ENCODE data around the gene ZFYVE21. TPM values are rescaled to one million over a fixed set of nuclear protein-coding genes. Genes with fewer than 3 reads are reported as not detected.

Gene ZFYVE21
- total RNA-seq, 1 donor from 2014 or later, result 61.3 TPM

- H3K4me3 ChIP-seq, result no peak overlapping the region
- no peak for DNase-seq
- intact Hi-C loops (cut with DNase I), result no loop called here
- H3K36me3 ChIP-seq, result no peaks in the 10 kb centered on the region
- TF ChIP-seq, protein P1, sequence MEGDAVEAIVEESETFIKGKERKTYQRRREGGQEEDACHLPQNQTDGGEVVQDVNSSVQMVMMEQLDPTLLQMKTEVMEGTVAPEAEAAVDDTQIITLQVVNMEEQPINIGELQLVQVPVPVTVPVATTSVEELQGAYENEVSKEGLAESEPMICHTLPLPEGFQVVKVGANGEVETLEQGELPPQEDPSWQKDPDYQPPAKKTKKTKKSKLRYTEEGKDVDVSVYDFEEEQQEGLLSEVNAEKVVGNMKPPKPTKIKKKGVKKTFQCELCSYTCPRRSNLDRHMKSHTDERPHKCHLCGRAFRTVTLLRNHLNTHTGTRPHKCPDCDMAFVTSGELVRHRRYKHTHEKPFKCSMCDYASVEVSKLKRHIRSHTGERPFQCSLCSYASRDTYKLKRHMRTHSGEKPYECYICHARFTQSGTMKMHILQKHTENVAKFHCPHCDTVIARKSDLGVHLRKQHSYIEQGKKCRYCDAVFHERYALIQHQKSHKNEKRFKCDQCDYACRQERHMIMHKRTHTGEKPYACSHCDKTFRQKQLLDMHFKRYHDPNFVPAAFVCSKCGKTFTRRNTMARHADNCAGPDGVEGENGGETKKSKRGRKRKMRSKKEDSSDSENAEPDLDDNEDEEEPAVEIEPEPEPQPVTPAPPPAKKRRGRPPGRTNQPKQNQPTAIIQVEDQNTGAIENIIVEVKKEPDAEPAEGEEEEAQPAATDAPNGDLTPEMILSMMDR (IDR thresholded peaks at IDR 0.05), result no peak
- no peaks in the 10 kb centered on the region for H3K27me3 ChIP-seq
- no peaks in the 10 kb centered on the region for H3K9me3 ChIP-seq
- peaks cover 30% of the 10 kb centered on the region for H3K4me1 ChIP-seq
- ATAC-seq, result no peak
- H3K27ac ChIP-seq, result no peak overlapping the region
Observed at GRCh38 chr14:103709814-103710213, 5.8 kb upstream of the ZFYVE21 start.

DNA sequence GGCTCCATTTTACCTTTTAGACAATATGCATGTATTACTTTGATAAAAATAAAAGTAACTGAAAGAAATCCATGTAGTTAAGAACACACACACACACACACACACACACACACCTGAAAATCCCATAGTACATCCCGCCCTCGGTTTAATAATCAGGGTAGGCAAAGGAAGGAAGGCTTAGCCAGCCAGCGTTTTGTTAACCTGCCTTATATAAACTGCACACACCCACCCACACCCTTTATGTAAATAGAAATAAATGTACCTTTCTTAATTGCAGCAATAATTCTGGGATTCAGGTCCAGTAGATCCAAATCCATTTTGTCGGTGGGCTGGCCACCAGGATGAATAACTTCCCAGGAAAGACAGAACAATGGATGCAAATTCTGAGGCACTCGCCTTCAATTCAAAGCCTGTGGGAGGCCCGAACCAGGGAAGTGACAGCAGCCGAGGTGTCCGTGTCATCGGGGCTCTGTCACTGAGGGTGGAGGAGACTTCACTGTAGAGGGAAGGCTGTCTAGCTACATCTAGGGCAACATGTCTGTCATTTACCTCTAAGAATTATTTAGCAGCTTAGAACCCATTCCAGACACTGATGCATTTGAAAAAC lies 4.7 kb upstream of the ZFYVE21 start:
- H3K4me1 ChIP-seq, result peaks cover 22% of the 10 kb centered on the region
- H3K36me3 ChIP-seq, result no peaks in the 10 kb centered on the region
- TF ChIP-seq, protein P1 (IDR thresholded peaks at IDR 0.05), result no peak
- DNase-seq (no peak), ATAC-seq (no peak)
- H3K27ac ChIP-seq, result peak overlapping the region; percentile 71
- intact Hi-C loops (cut with DNase I), result no loop called here
- H3K4me3 ChIP-seq, result no peak overlapping the region
- H3K9me3 ChIP-seq, result no peaks in the 10 kb centered on the region
- H3K27me3 ChIP-seq, result no peaks in the 10 kb centered on the region

DNA sequence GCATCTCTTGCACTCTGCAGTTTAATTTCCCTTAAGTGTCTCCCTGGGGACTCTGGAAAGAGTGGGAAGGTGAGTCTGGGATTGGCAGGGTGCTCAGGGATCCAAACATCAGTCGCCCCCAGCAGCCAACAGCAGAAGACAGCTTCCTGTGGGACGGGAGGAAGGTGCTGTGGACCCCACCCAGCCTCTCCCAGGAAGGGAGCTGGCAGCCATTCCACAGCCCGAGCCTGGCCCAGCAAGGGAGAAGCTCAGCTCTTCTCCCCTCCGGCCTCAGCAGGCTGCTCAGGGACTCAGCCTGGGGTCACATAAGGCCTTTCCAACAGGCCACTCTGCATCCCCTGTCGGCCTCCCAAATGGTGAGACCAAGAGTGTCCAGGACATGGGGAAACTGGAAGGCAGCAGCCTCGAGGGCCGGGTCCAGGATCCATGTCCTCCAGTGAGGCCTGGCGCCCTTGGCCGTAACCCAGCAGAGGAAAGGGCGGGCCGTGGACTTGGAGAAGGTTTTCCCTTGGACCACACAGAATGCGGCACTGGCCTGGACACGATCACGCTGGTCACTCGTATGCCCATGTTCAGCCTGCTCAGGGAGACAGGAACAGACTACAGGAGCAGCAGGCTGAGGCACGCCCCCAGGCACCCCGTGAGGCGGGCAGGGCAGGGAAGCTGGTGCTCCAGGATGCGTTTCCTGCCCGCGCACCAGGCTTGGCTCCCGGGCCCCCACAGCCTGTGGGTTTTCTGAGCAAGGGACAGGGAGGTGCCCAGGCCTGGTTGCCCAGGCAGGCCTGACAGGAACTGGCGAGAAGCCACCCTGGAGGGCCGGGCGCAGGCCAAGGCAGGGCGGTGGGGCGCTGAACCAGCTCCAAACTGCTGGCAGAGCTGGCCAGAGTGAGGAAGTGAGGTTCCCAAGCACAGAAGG lies 3.8 kb upstream of the ZFYVE21 start:
- ATAC-seq (peak; percentile 1), DNase-seq (peak; percentile 79)
- Histone ChIP-seq H3K4me3 (no peak overlapping the region), H3K27ac (peak overlapping the region; percentile 71), H3K9me3 (no peaks in the 10 kb centered on the region), H3K4me1 (peaks cover 24% of the 10 kb centered on the region), H3K27me3 (no peaks in the 10 kb centered on the region), H3K36me3 (no peaks in the 10 kb centered on the region)
- intact Hi-C loops (cut with DNase I), result no loop called here
- TF ChIP-seq, protein P1 (IDR thresholded peaks at IDR 0.05), result no peak

DNA sequence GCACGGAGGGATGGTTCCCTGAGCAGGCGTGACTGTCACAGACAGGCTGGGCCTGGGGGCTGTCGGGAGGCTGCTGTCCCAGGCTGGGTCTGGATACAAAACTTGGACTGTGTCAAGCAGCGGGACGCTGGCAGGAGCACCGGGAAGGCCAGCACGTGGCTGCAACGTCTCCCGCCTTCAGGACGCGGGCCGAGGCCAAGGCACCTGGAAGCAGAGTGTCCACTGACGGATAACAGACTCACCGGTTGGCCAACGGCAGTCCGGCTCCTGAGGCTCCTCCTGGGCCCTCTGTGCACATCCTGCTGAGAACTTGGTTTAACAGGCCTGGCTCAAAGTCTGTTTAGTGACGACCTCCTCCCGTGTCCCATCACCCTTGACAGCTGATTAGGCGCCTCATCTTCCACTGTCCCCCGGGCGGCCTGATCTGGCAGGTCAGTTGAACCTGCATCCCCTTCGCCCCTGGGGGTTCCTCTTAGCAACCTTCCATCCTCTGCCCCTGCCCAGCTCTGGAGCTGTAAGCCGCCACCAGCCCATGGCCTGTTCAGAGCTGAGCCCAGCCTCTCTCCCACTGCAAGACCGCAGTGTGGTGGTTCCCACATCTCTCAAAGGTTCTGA lies 2.9 kb upstream of the ZFYVE21 start:
- peaks cover 32% of the 10 kb centered on the region for H3K4me1 ChIP-seq
- H3K4me3 ChIP-seq, result no peak overlapping the region
- no peaks in the 10 kb centered on the region for H3K9me3 ChIP-seq
- TF ChIP-seq, protein P1 (IDR thresholded peaks at IDR 0.05), result no peak
- no peak for ATAC-seq
- intact Hi-C loops (cut with DNase I), result no loop called here
- no peaks in the 10 kb centered on the region for H3K36me3 ChIP-seq
- no peaks in the 10 kb centered on the region for H3K27me3 ChIP-seq
- H3K27ac ChIP-seq, result peak overlapping the region; percentile 71
- no peak for DNase-seq

- intact Hi-C loops (cut with DNase I), result no loop called here
- TF ChIP-seq, protein P1 (IDR thresholded peaks at IDR 0.05), result no peak
- DNase-seq (no peak), ATAC-seq (no peak)
- H3K27ac ChIP-seq, result peak overlapping the region; percentile 71
- H3K36me3 ChIP-seq, result no peaks in the 10 kb centered on the region
- H3K4me1 ChIP-seq, result peaks cover 36% of the 10 kb centered on the region
- H3K9me3 ChIP-seq, result no peaks in the 10 kb centered on the region
- no peaks in the 10 kb centered on the region for H3K27me3 ChIP-seq
- no peak overlapping the region for H3K4me3 ChIP-seq
Observed at GRCh38 chr14:103713304-103714062, 2.1 kb upstream of the ZFYVE21 start.

Measured in upper lobe of right lung (tissue), 1 donor.